H1 (cell line): ENCODE measurements around the gene MAP2K5. TPM values are rescaled to one million over a fixed set of nuclear protein-coding genes. Genes with fewer than 3 reads are reported as not detected.

Experiments
- CTCF ChIA-PET: fragments of 300-600 bp; sonication (Branson Sonifier 250); formaldehyde crosslinking; loops from one replicate; lab custom pipeline; 2021; ENCODE audit not compliant: partially characterized antibody; lab: Charles Lee
- POLR2A ChIA-PET: fragments of 300-600 bp; sonication (Branson Sonifier 250); formaldehyde crosslinking; loops from one replicate; lab custom pipeline; 2021; ENCODE audit warnings: inconsistent platforms; ENCODE audit not compliant: partially characterized antibody; lab: Charles Lee
- DNase-seq, 2 experiments: peaks; one replicate each; pipeline versions ENCODE4 v3.0.0 to v3.0.0-alpha.2; 2010 to 2022; ENCODE audit warnings: low spot score in 2 of 2, low read depth in 1 of 2, mixed read lengths in 1 of 2
- FAIRE-seq: peaks from 2 replicates; lab custom pipeline; 2011; peaks lifted over from hg19 to GRCh38; lab: Jason Lieb, UNC
- H2AFZ ChIP-seq: 2 replicates; pipeline ENCODE4 v1.8.1; 2012; ENCODE audit warnings: low read length, inconsistent platforms
- H2AK5ac ChIP-seq: 2 replicates; pipeline ENCODE4 v1.6.1; 2013; ENCODE audit warnings: low read depth, low read length
- H2BK120ac ChIP-seq: replicated peaks from 2 replicates; pipeline ENCODE3; 2013; ENCODE audit warnings: low read depth, low read length, inconsistent platforms
- H2BK12ac ChIP-seq: 2 replicates; pipeline ENCODE4 v1.6.1; 2013; ENCODE audit warnings: low read depth, low read length
- H2BK15ac ChIP-seq: 2 replicates; pipeline ENCODE4 v1.6.1; 2013; ENCODE audit warnings: low read length
- H2BK20ac ChIP-seq: 2 replicates; pipeline ENCODE4 v1.6.1; 2013; ENCODE audit warnings: low read length
- H2BK5ac ChIP-seq: 2 replicates; pipeline ENCODE4 v1.6.1; 2013; ENCODE audit warnings: low read depth, low read length
- H3K14ac ChIP-seq: 2 replicates; pipeline ENCODE4 v1.6.1; 2013; ENCODE audit warnings: inconsistent platforms; ENCODE audit not compliant: insufficient read length
- H3K18ac ChIP-seq: 2 replicates; pipeline ENCODE4 v1.6.1; 2013; ENCODE audit warnings: low read length; ENCODE audit errors: extremely low read depth
- H3K23ac ChIP-seq: 2 replicates; pipeline ENCODE4 v1.6.1; 2013; ENCODE audit warnings: inconsistent platforms; ENCODE audit not compliant: insufficient read length
- H3K23me2 ChIP-seq: 2 replicates; pipeline ENCODE4 v1.6.1; 2013; ENCODE audit warnings: low read depth, low read length
- H3K27ac ChIP-seq: 2 replicates; pipeline ENCODE4 v1.6.1; 2011; ENCODE audit warnings: low read depth, low read length, inconsistent platforms
- H3K27me3 ChIP-seq, 4 experiments: replicated peaks in 1 of 4; 1 replicate in 1 of 4; 2 replicates in 3 of 4; pipeline versions ENCODE4 v1.6.1 to v1.8.1; 2011 to 2013; ENCODE audit warnings: low read length in 3 of 4, mild to moderate bottlenecking in 3 of 4, inconsistent platforms in 2 of 4, mixed read lengths in 2 of 4, moderate library complexity in 1 of 4; ENCODE audit not compliant: control insufficient read depth in 3 of 4, insufficient read depth in 3 of 4; ENCODE audit errors: extremely low read depth in 1 of 4
- H3K36me3 ChIP-seq, 4 experiments: 2 replicates each; pipeline versions ENCODE4 v1.6.1 to v1.8.1; 2011 to 2013; ENCODE audit warnings: mild to moderate bottlenecking in 4 of 4, low read length in 3 of 4, moderate library complexity in 2 of 4, control low read depth in 1 of 4, inconsistent platforms in 1 of 4; ENCODE audit not compliant: insufficient read depth in 4 of 4, control insufficient read depth in 2 of 4
- H3K4ac ChIP-seq: replicated peaks from 2 replicates; pipeline ENCODE3; 2013; ENCODE audit warnings: low read length, low read depth, mixed read lengths, inconsistent platforms; ENCODE audit not compliant: insufficient read length
- H3K4me1 ChIP-seq, 4 experiments: replicated peaks in 1 of 4; 1 replicate in 1 of 4; 2 replicates in 3 of 4; pipeline versions ENCODE4 v1.6.1 to v1.8.1; 2011 to 2013; ENCODE audit warnings: low read length in 3 of 4, inconsistent platforms in 2 of 4, mixed read lengths in 1 of 4; ENCODE audit not compliant: insufficient read depth in 4 of 4, control insufficient read depth in 3 of 4
- H3K4me2 ChIP-seq, 2 experiments: 2 replicates each; pipeline versions ENCODE4 v1.6.1 to v1.8.1; 2011 to 2013; ENCODE audit warnings: low read depth in 2 of 2, low read length in 2 of 2, control low read depth in 1 of 2, inconsistent platforms in 1 of 2, mild to moderate bottlenecking in 1 of 2; ENCODE audit not compliant: insufficient read depth in 1 of 2
- H3K4me3 ChIP-seq, 4 experiments: fragments of 200-600, 300-600 bp in 1 of 4; sonication (generic), shearing (Covaris generic), sonication (Bioruptor Twin) in 1 of 4; 2 replicates each; pipeline versions ENCODE4 v1.5.1 to v1.8.1; 2011 to 2016; ENCODE audit warnings: low read length in 4 of 4, low read depth in 3 of 4, control low read depth in 2 of 4, inconsistent platforms in 2 of 4, mild to moderate bottlenecking in 2 of 4, mixed read lengths in 1 of 4, moderate library complexity in 1 of 4; ENCODE audit not compliant: insufficient read depth in 2 of 4; ENCODE audit errors: extremely low read depth in 1 of 4
- H3K56ac ChIP-seq: replicated peaks from 2 replicates; pipeline ENCODE3; 2013; ENCODE audit warnings: low read depth, mild to moderate bottlenecking, mixed read lengths, low read length, inconsistent platforms; ENCODE audit not compliant: insufficient read length
- H3K79me1 ChIP-seq: 2 replicates; pipeline ENCODE4 v1.6.1; 2013; ENCODE audit warnings: low read depth, low read length, control low read depth
- H3K79me2 ChIP-seq, 2 experiments: 2 replicates each; pipeline versions ENCODE4 v1.6.1 to v1.8.1; 2012 to 2013; ENCODE audit warnings: low read length in 2 of 2, mild to moderate bottlenecking in 2 of 2, inconsistent platforms in 1 of 2; ENCODE audit not compliant: insufficient read depth in 2 of 2, control insufficient read depth in 1 of 2
- H3K9ac ChIP-seq, 4 experiments: replicated peaks in 1 of 4; 1 replicate in 1 of 4; 2 replicates in 3 of 4; pipeline versions ENCODE4 v1.6.1 to v1.8.1; 2011 to 2013; ENCODE audit warnings: low read depth in 3 of 4, low read length in 3 of 4, control low read depth in 2 of 4, mild to moderate bottlenecking in 2 of 4, moderate library complexity in 2 of 4, inconsistent platforms in 1 of 4; ENCODE audit errors: extremely low read depth in 1 of 4
- H3K9me3 ChIP-seq, 2 experiments: 2 replicates each; pipeline versions ENCODE4 v1.6.1 to v1.8.1; 2012 to 2013; ENCODE audit warnings: mild to moderate bottlenecking in 2 of 2, moderate library complexity in 2 of 2, control low read depth in 1 of 2, inconsistent platforms in 1 of 2, low read depth in 1 of 2, low read length in 1 of 2, mixed read lengths in 1 of 2; ENCODE audit not compliant: insufficient read depth in 2 of 2
- H4K20me1 ChIP-seq, 2 experiments: replicated peaks in 1 of 2; 2 replicates each; pipeline versions ENCODE3 to v1.8.1; 2011 to 2013; ENCODE audit warnings: inconsistent platforms in 2 of 2, low read length in 2 of 2, mild to moderate bottlenecking in 1 of 2; ENCODE audit not compliant: insufficient read depth in 2 of 2, control insufficient read depth in 1 of 2
- H4K5ac ChIP-seq: 2 replicates; pipeline ENCODE4 v1.6.1; 2013; ENCODE audit warnings: low read length, low read depth, mixed read lengths, inconsistent platforms; ENCODE audit not compliant: insufficient read length
- H4K8ac ChIP-seq: 2 replicates; pipeline ENCODE4 v1.8.0; 2013; ENCODE audit warnings: mild to moderate bottlenecking, moderate library complexity, low read length, inconsistent platforms; ENCODE audit not compliant: insufficient read depth; ENCODE audit errors: extremely low read depth
- H4K91ac ChIP-seq: replicated peaks from 2 replicates; pipeline ENCODE3; 2013; ENCODE audit warnings: low read length, mixed read lengths, inconsistent platforms; ENCODE audit not compliant: insufficient read length
- ASH2L ChIP-seq: fragments of 200-600, 300-600 bp; sonication (generic); IDR thresholded peaks from one replicate; pipeline ENCODE4 v1.7.1; 2017; ENCODE audit warnings: low read length
- BRCA1 ChIP-seq: IDR thresholded peaks from 2 replicates; pipeline ENCODE4 v1.6.1; 2012; ENCODE audit warnings: low read depth, low read length, improper control_type of control experiment
- CHD2 ChIP-seq: IDR thresholded peaks from 2 replicates; pipeline ENCODE4 v1.6.1; 2012; ENCODE audit warnings: low read length, improper control_type of control experiment
- CREB1 ChIP-seq: IDR thresholded peaks from 2 replicates; pipeline ENCODE4 v1.6.1; 2012; ENCODE audit warnings: inconsistent platforms
- EGR1 ChIP-seq: IDR thresholded peaks from 2 replicates; pipeline ENCODE4 v1.6.1; 2011; ENCODE audit warnings: low read depth, low read length, borderline replicate concordance
- EZH2 ChIP-seq: fragments of 200-600 bp; sonication (generic); IDR thresholded peaks from 2 replicates; pipeline ENCODE4 v1.7.1; 2012; ENCODE audit warnings: low read depth, mild to moderate bottlenecking, moderate library complexity, low read length, inconsistent platforms; ENCODE audit not compliant: severe bottlenecking
- KDM1A ChIP-seq: fragments of 200-600, 300-600 bp; sonication (generic); IDR thresholded peaks from 2 replicates; pipeline ENCODE4 v1.7.1; 2016; ENCODE audit warnings: mild to moderate bottlenecking, low read length, borderline replicate concordance
- NANOG ChIP-seq: IDR thresholded peaks from 2 replicates; pipeline ENCODE4 v1.6.1; 2011; ENCODE audit warnings: low read length, low read depth, mild to moderate bottlenecking, inconsistent platforms; ENCODE audit not compliant: insufficient read depth, poor library complexity, severe bottlenecking
- POU5F1 ChIP-seq: IDR thresholded peaks from 2 replicates; pipeline ENCODE4 v1.6.1; 2011; ENCODE audit warnings: low read depth, mild to moderate bottlenecking, low read length, moderate library complexity
- RAD21 ChIP-seq, 2 experiments: IDR thresholded peaks in 1 of 2; conservative IDR thresholded peaks in 1 of 2; 2 replicates each; pipeline ENCODE4 v1.6.1; 2011; ENCODE audit warnings: low read depth in 2 of 2, low read length in 2 of 2, improper control_type of control experiment in 1 of 2, inconsistent platforms in 1 of 2, mild to moderate bottlenecking in 1 of 2, moderate library complexity in 1 of 2
- RNF2 ChIP-seq: fragments of 200-900, 300-1000 bp; sonication (generic); IDR thresholded peaks from 2 replicates; pipeline ENCODE4 v1.7.1; 2016; ENCODE audit warnings: borderline replicate concordance, low read depth, mild to moderate bottlenecking, antibody characterized with exemption, low read length; ENCODE audit not compliant: poor library complexity, severe bottlenecking; ENCODE audit errors: missing control alignments
- SP2 ChIP-seq: IDR thresholded peaks from 2 replicates; pipeline ENCODE4 v1.6.1; 2012; ENCODE audit warnings: mild to moderate bottlenecking, low read length, inconsistent platforms
- SP4 ChIP-seq: IDR thresholded peaks from 2 replicates; pipeline ENCODE4 v1.6.1; 2012; ENCODE audit warnings: low read length, inconsistent platforms
- USF2 ChIP-seq: IDR thresholded peaks from 2 replicates; pipeline ENCODE4 v1.6.1; 2011; ENCODE audit warnings: low read length, improper control_type of control experiment
- WGBS, 2 experiments: shearing (Covaris generic) in 1 of 2; methylation state at CpG; one replicate each; pipeline versions ENCODE4 v1.1.6 to v1.1.7; 2013 to 2015; ENCODE audit warnings: low lambda C conversion rate in 2 of 2, mixed read lengths in 2 of 2, inconsistent platforms in 1 of 2, low coverage in 1 of 2, missing lambda C conversion rate in 1 of 2; ENCODE audit not compliant: insufficient replicate concordance in 2 of 2, insufficient coverage in 1 of 2, insufficient read length in 1 of 2; ENCODE audit errors: extremely low coverage in 1 of 2, missing lambda C conversion rate in 1 of 2; 5-methylcytosine and 5-hydroxymethylcytosine counted together
- polyA plus RNA-seq, 7 experiments: library from polyadenylated mRNA; depleted of rRNA in 3 of 7; stranded (reverse) in 5 of 7; unstranded in 2 of 7; fragments of >200 nt in 5 of 7; fragments of 200-250 nt in 2 of 7; gene quantifications; 1 replicate in 5 of 7; 2 replicates in 1 of 7; 4 replicates in 1 of 7; pipeline versions ENCODE4 v1.2.1 to v1.2.3, GENCODE V29; 2011 to 2013; ENCODE audit warnings: missing spikeins in 2 of 7, mixed read lengths in 2 of 7
- total RNA-seq: library from RNA; stranded (reverse); fragmentation: NEBNext Ultra II Directional; extraction: Animal tissue kit (Norgen Biotek cat#: 25700); gene quantifications from 2 replicates; pipeline ENCODE4 v1.2.1, GENCODE V29; 2021

MAP2K5 gene
- total and polyA plus RNA-seq, 2 of the 8 experiments (the other 6 are each of a cell fraction or from before 2014, with no cell fraction given), result 4.4 to 15.8 TPM

DNA sequence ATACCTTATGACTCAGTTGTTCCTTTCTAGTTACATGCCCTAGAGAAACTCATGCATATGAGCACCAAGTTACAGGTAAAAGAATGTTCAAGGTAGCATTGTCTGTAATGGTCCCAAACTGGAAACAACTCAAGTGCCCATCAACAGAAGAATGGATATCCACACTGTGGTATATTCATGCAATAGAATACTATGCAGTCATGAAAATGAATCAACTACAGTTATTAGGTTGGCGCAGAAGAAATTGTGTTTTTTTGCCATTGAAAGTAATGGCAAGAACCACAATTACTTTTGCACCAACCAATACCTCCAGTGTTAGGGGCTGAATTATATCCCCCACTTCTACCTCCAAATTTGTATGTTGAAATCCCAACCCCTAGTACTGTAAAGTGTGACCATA is 307.0 kb downstream of the MAP2K5 start:
- Histone ChIP-seq H3K27ac (no peak overlapping the region), H3K56ac (no peak overlapping the region), H3K23me2 (no peaks in the 10 kb centered on the region), H3K4me2 (no peak overlapping the region), H3K4me3 (no peak overlapping the region), H3K4me1 (peaks cover 6 to 15% (median 9%) of the 10 kb centered on the region in 4 experiments; a peak in 5 of 7 replicates), H3K36me3 (no peaks in the 10 kb centered on the region), H2AK5ac (no peak overlapping the region), H4K5ac (no peak overlapping the region), H4K8ac (no peak overlapping the region), H2BK5ac (no peak overlapping the region), H3K18ac (no peak overlapping the region), H3K4ac (no peak overlapping the region), H3K9me3 (no peaks in the 10 kb centered on the region; a peak in 1 of 4 replicates), H2BK120ac (no peak overlapping the region), H3K23ac (no peak overlapping the region), H3K9ac (no peak overlapping the region)
- DNase-seq (no peak), FAIRE-seq (no peak)
- WGBS, 2 experiments, result 89% methylated on average over 1 of the region's 1 CpG; no CpG with 5 or more reads in 1 of the 2 experiments
- CTCF ChIA-PET, result no interaction called here
- no peak for TF ChIP-seq SP2
- TF ChIP-seq BRCA1, result no peak
- TF ChIP-seq EZH2, result no peak
- TF ChIP-seq EGR1, result no peak
- TF ChIP-seq ASH2L, result no peak
- TF ChIP-seq CREB1, result no peak
- TF ChIP-seq POU5F1, result no peak
- TF ChIP-seq USF2, result no peak
- TF ChIP-seq SP4, result no peak
- TF ChIP-seq KDM1A, result no peak
- TF ChIP-seq RNF2, result no peak
- no peak for TF ChIP-seq CHD2
- TF ChIP-seq RAD21 (IDR thresholded peaks at IDR 0.05 in 1 of 2, conservative IDR thresholded peaks at IDR 0.05 in 1 of 2; ENCODE audit: low read depth in 2 of 2, low read length in 2 of 2), result no peak
- no peak for TF ChIP-seq NANOG
- TF ChIP-seq, all 59 proteins: peak for 0
- Histone ChIP-seq H3K79me1 (no peaks in the 10 kb centered on the region), H2BK12ac (no peak overlapping the region), H3K79me2 (no peaks in the 10 kb centered on the region), H4K91ac (no peak overlapping the region), H4K20me1 (no peaks in the 10 kb centered on the region), H2BK15ac (no peak overlapping the region), H3K27me3 (no peaks in the 10 kb centered on the region), H2BK20ac (no peak overlapping the region), H3K14ac (no peak overlapping the region), H2AFZ (no peak overlapping the region)
- POLR2A ChIA-PET, result interaction anchor here (0.6 kb wide), 1 partner anchor 1101 kb away, joined by 3 read pairs; no protein-coding TSS in a partner anchor
